ENCODE results near the gene HNMT. TPM values are rescaled to one million over a fixed set of nuclear protein-coding genes. Genes with fewer than 3 reads are reported as not detected.
A peak's percentile ranks its signal among the peaks of the same experiment; 100 is the strongest.

The HNMT gene
- total and polyA plus RNA-seq, 2 of the 13 experiments (the other 11 are each of a cell fraction or from before 2014, with no cell fraction given): 279 to 309 TPM

- TF ChIP-seq HMGXB3 (CRISPR knock-in tag; IDR thresholded peaks at IDR 0.05; ENCODE audit: borderline replicate concordance) (no peak), PAF1 (CRISPR knock-in tag; IDR thresholded peaks at IDR 0.05) (peak; percentile 92; the same call in 1 of the 2 replicates), ZMYM2 (CRISPR knock-in tag; IDR thresholded peaks at IDR 0.05) (peak; percentile 26; the same call in 1 of the 2 replicates), ZNF556 (CRISPR knock-in tag; IDR thresholded peaks at IDR 0.05; ENCODE audit: borderline replicate concordance) (no peak), ZNF160 (CRISPR knock-in tag; IDR thresholded peaks at IDR 0.05) (no peak), RORA (CRISPR knock-in tag; IDR thresholded peaks at IDR 0.05) (no peak), ZMYM3 (CRISPR knock-in tag; IDR thresholded peaks at IDR 0.05) (peak; percentile 87), HMG20A (CRISPR knock-in tag; IDR thresholded peaks at IDR 0.05; ENCODE audit: borderline replicate concordance) (0 out of 2 replicates have a peak, but pooled peaks have one; percentile 11), AHR (CRISPR knock-in tag; IDR thresholded peaks at IDR 0.05) (0 out of 2 replicates have a peak, but pooled peaks have one; percentile 51), NFE2 (CRISPR knock-in tag; IDR thresholded peaks at IDR 0.05) (no peak), NR2C2 (CRISPR knock-in tag; IDR thresholded peaks at IDR 0.05; ENCODE audit: borderline replicate concordance) (no peak), KDM2A (CRISPR knock-in tag; IDR thresholded peaks at IDR 0.05; ENCODE audit: borderline replicate concordance, low read depth) (no peak), ZNF788 (CRISPR knock-in tag; IDR thresholded peaks at IDR 0.05; ENCODE audit: borderline replicate concordance) (peak; percentile 22; the same call in 1 of the 2 replicates), ZNF280D (CRISPR knock-in tag; IDR thresholded peaks at IDR 0.05) (peak; percentile 88), ZBTB26 (CRISPR knock-in tag; IDR thresholded peaks at IDR 0.05; ENCODE audit: borderline replicate concordance) (peak; percentile 52; the same call in 1 of the 2 replicates), ADNP (CRISPR knock-in tag; IDR thresholded peaks at IDR 0.05) (peak; percentile 77; the same call in 1 of the 2 replicates), HDAC2 (CRISPR knock-in tag; IDR thresholded peaks at IDR 0.05) (peak; percentile 39; the same call in 1 of the 2 replicates), ZKSCAN8 (CRISPR knock-in tag; IDR thresholded peaks at IDR 0.05; ENCODE audit: borderline replicate concordance) (peak; percentile 51; the same call in 1 of the 2 replicates), SOX5 (CRISPR knock-in tag; IDR thresholded peaks at IDR 0.05; ENCODE audit: borderline replicate concordance) (0 out of 2 replicates have a peak, but pooled peaks have one; percentile 12), REPIN1 (CRISPR knock-in tag; IDR thresholded peaks at IDR 0.05; ENCODE audit: borderline replicate concordance, low read depth) (peak; percentile 22; the same call in 1 of the 2 replicates), KAT7 (CRISPR knock-in tag; IDR thresholded peaks at IDR 0.05; ENCODE audit: borderline replicate concordance) (peak; percentile 86; the same call in 1 of the 2 replicates), PHF5A (CRISPR knock-in tag; IDR thresholded peaks at IDR 0.05; ENCODE audit: low read depth, unreplicated experiment) (no peak)
Measured at GRCh38 chr2:137967042-137967441, 2.8 kb downstream of the HNMT start (continued).

Measured in HepG2 (cell line).